Muscle of leg (tissue), 16 donors: ENCODE data around the gene HIGD1C. TPM values are rescaled to one million over a fixed set of nuclear protein-coding genes. Genes with fewer than 3 reads are reported as not detected.
"Not testable (repeated sequence)": the region's sequence is repeated elsewhere in the genome, so short reads cannot be mapped to it uniquely, and the experiment has no call there.

Experiments
- DNase-seq: peaks from one replicate; pipeline ENCODE4 v3.0.0; 2013
- H3K27ac ChIP-seq: one replicate; pipeline ENCODE4 v1.5.1; 2013; ENCODE audit warnings: mild to moderate bottlenecking, low read length, control low read depth
- H3K27me3 ChIP-seq: one replicate; pipeline ENCODE4 v1.6.1; 2013; ENCODE audit warnings: low read length; ENCODE audit not compliant: control insufficient read depth, insufficient read depth
- H3K36me3 ChIP-seq: one replicate; pipeline ENCODE4 v1.6.1; 2013; ENCODE audit warnings: low read length; ENCODE audit not compliant: control insufficient read depth, insufficient read depth
- H3K4me1 ChIP-seq: one replicate; pipeline ENCODE4 v1.6.1; 2013; ENCODE audit warnings: low read length; ENCODE audit not compliant: control insufficient read depth, insufficient read depth
- H3K4me3 ChIP-seq: one replicate; pipeline ENCODE4 v1.5.1; 2013; ENCODE audit warnings: low read length, control low read depth
- H3K9me3 ChIP-seq: replicated peaks from 2 replicates; pipeline ENCODE4 v1.6.1; 2013; ENCODE audit warnings: low read depth, low read length; ENCODE audit not compliant: control insufficient read depth
- WGBS: methylation state at CpG from one replicate; pipeline ENCODE4 v1.1.5; 2013; ENCODE audit warnings: missing lambda C conversion rate; ENCODE audit not compliant: insufficient coverage; 5-methylcytosine and 5-hydroxymethylcytosine counted together
- long read RNA-seq, 11 donors: transcript quantifications; one replicate each; lab custom pipeline, GENCODE V29; 2026
- polyA plus RNA-seq, 8 donors: library from polyadenylated mRNA; unstranded; fragments of 120-200 nt; gene quantifications; one replicate each; pipeline versions ENCODE4 v1.2.1 to v1.2.3, GENCODE V29; 2013; ENCODE audit warnings: inconsistent platforms in 1 of 8, low replicate concordance in 1 of 8; ENCODE audit not compliant: insufficient read length in 8 of 8, insufficient read depth in 1 of 8
- total RNA-seq: library from RNA; stranded (reverse); fragments of 120-200 nt; gene quantifications from one replicate; pipeline ENCODE4 v1.2.4, GENCODE V29; 2013

Gene HIGD1C
- total RNA-seq (0.44 TPM), polyA plus RNA-seq (under 1 TPM in 3 of 8 donors, not detected in 5; 0.44 to 0.98 (median 0.65) TPM)
- long read RNA-seq, donor 1 = 0 reads
- long read RNA-seq, donor 2 = 0 reads
- long read RNA-seq, donor 3 = 0 reads
- long read RNA-seq, donor 4 = 0 reads
- long read RNA-seq, donor 5 = 0 reads
- long read RNA-seq, donor 6 = 0 reads
- long read RNA-seq, donor 7 = 0 reads
- long read RNA-seq, donor 8 = 0 reads
- long read RNA-seq, donor 9 = 0 reads
- long read RNA-seq, donor 10 = 0 reads
- long read RNA-seq, donor 11 = 0 reads

DNA sequence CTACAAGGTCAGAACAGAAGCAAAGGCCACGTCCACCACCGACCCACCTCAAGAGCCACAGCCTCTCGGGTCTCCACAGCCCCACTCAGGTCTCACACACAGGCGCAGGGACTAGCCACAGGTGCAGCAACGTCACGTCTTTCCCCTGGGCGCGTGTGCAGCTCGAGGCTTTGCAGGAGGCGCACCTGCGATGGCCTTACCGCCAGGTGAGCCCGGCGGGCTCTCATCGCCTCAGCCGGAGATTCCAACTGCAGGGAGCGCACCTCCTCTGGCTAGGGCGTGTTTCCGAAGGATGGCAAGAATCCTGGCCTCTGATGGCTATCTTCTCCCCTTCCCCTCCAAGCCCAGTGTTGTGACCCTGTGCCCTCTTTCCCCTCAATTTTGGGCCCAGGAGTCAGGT is at the start of gene HIGD1C:
Gene HIGD1C (plus strand): TSS at position 35 of the 400 bp plus-strand sequence. CDS start 1,455 bp downstream, outside the sequence.
- H3K4me3 ChIP-seq = no peak within 1 kb of the TSS
- no peak within 1 kb of the TSS for H3K27ac ChIP-seq
- no peaks in the 10 kb centered on the region for H3K4me1 ChIP-seq
- peaks cover 5% of the 10 kb centered on the region for H3K36me3 ChIP-seq
- WGBS = 92% methylated on average over 19 of the region's 19 CpGs
- H3K9me3 ChIP-seq = no peaks in the 10 kb centered on the region
- DNase-seq = no peak
- H3K27me3 ChIP-seq = no peaks in the 10 kb centered on the region

- H3K27ac ChIP-seq, DNase-seq, H3K4me1 ChIP-seq, H3K4me3 ChIP-seq, H3K27me3 ChIP-seq, H3K36me3 ChIP-seq: not testable (repeated sequence)
- H3K9me3 ChIP-seq = peaks cover 12% of the 10 kb centered on the region
- WGBS = 92% methylated on average over 3 of the region's 5 CpGs
Measured at GRCh38 chr12:50908479-50908878, 43.9 kb upstream of the HIGD1C start.

DNA sequence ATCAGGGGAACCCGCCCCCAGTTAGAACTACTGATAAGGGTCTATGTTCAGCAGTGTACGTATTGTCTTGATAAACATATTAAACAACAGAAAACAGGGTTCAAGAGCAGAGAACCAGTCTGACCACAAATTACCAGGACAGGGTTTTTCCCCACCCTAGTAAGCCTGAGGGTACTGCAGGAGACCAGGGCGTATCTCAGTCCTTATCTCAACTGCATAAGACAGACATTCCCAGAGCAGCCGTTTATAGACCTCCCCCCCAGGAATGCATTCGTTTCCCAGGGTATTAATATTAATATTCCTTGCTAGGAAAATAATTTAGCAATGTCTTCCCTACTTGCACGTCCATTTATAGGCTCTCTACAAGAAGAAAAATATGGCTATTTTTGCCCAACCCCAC is 40.0 kb upstream of the HIGD1C start:
- DNase-seq, H3K27me3 ChIP-seq, H3K27ac ChIP-seq, H3K4me1 ChIP-seq, H3K4me3 ChIP-seq, H3K36me3 ChIP-seq: not testable (repeated sequence)
- WGBS = 100% methylated on average over 1 of the region's 6 CpGs
- peaks cover 31% of the 10 kb centered on the region for H3K9me3 ChIP-seq

DNA sequence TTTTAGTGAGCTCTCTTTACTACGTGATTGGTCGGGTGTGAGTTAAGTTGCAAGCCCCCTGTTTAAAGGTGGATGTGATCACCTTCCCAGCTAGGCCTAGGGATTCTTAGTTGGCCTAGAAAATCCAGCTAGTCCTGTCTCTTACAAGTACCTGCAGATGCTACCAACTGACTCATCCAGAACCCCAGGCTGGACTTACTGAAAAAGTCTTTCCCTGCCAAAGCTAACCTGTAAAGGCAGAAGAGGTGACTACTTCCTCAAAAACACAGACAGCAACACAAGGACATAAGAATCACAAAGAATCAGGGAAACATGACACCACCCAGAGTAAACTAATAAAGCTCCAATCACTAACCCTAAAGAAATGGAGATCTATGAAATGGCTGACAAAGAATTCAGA is 39.1 kb upstream of the HIGD1C start:
- DNase-seq = no peak
- Histone ChIP-seq H3K9me3 (peaks cover 31% of the 10 kb centered on the region), H3K4me3 (no peak overlapping the region), H3K4me1 (no peaks in the 10 kb centered on the region), H3K27me3 (no peaks in the 10 kb centered on the region), H3K27ac (no peak overlapping the region), H3K36me3 (no peaks in the 10 kb centered on the region)
- WGBS = no CpG with 5 or more reads among the region's 2 CpGs

DNA sequence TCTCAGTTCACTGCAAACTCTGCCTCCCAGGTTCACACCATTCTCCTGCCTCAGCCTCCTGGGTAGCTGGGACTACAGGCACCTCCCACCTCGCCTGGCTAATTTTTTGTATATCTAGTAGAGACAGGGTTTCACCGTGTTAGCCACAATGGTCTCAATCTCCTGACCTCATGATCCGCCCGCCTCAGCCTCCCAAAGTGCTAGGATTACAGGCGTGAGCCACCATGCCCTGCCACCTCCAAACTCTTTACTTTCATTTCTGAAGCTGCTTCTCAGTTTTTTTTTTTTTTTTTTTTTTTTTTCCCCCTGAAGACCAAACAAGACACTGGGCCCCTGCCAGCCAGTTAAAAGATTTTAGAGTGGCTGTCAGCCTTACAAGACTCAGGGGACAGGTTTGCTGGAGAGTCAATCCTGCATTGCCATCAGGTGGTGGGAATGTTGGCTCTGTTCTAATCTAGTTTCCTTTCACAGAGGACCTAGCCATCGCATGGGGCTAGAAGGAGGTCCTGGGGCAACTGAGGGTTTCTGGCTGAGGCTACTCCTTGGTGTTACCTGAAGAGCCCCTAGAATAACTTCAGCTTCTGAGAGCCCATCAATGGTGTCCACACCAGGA is 37.4 kb upstream of the HIGD1C start:
- DNase-seq = no peak
- Histone ChIP-seq H3K27me3 (no peaks in the 10 kb centered on the region), H3K4me3 (no peak overlapping the region), H3K27ac (no peak overlapping the region), H3K4me1 (no peaks in the 10 kb centered on the region), H3K9me3 (peaks cover 31% of the 10 kb centered on the region), H3K36me3 (no peaks in the 10 kb centered on the region)
- WGBS = 80% methylated on average over 1 of the region's 6 CpGs

GRCh38 chr12:50916292-50916691 is 36.1 kb upstream of the HIGD1C start:
- peaks cover 31% of the 10 kb centered on the region for H3K9me3 ChIP-seq
- no CpG with 5 or more reads among the region's 3 CpGs for WGBS
- no peaks in the 10 kb centered on the region for H3K27me3 ChIP-seq
- no peak for DNase-seq
- no peak overlapping the region for H3K4me3 ChIP-seq
- no peaks in the 10 kb centered on the region for H3K4me1 ChIP-seq
- H3K27ac ChIP-seq = no peak overlapping the region
- no peaks in the 10 kb centered on the region for H3K36me3 ChIP-seq

GRCh38 chr12:50918584-50919316 is 33.6 kb upstream of the HIGD1C start:
- H3K36me3 ChIP-seq = no peaks in the 10 kb centered on the region
- no peak for DNase-seq
- no peak overlapping the region for H3K27ac ChIP-seq
- WGBS = no CpG with 5 or more reads among the region's 5 CpGs
- no peaks in the 10 kb centered on the region for H3K27me3 ChIP-seq
- peaks cover 8% of the 10 kb centered on the region for H3K4me1 ChIP-seq
- no peak overlapping the region for H3K4me3 ChIP-seq
- H3K9me3 ChIP-seq = peaks cover 19% of the 10 kb centered on the region

DNA sequence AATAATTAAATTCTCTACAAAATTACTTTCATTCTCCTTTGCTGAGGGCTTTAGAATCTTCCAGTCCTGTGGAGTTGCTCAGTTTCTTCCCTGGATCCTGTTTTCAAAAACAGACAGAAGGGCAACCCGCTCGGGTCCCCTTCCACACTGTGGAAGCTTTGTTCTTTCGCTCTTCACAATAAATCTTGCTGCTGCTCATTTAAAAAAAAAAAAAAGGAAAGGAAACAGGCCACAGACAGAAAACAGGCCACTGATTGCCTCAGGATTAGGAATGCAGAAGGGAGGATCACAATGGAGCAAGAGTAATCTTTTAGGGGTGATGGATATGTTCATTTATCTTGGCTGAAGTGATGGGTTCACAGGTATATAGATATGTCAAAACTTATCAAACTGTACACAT is 29.5 kb upstream of the HIGD1C start:
- no peaks in the 10 kb centered on the region for H3K36me3 ChIP-seq
- no peaks in the 10 kb centered on the region for H3K9me3 ChIP-seq
- H3K27me3 ChIP-seq = no peaks in the 10 kb centered on the region
- no CpG with 5 or more reads among the region's 3 CpGs for WGBS
- peak overlapping the region; percentile 43 for H3K27ac ChIP-seq
- DNase-seq = peak; percentile 28
- peaks cover 15% of the 10 kb centered on the region for H3K4me1 ChIP-seq
- no peak overlapping the region for H3K4me3 ChIP-seq

- H3K4me3 ChIP-seq = peak overlapping the region; percentile 74
- peaks cover 15% of the 10 kb centered on the region for H3K4me1 ChIP-seq
- no peaks in the 10 kb centered on the region for H3K27me3 ChIP-seq
- peak; percentile 34 for DNase-seq
- no peaks in the 10 kb centered on the region for H3K36me3 ChIP-seq
- WGBS = 48% methylated on average over 4 of the region's 8 CpGs
- H3K9me3 ChIP-seq = no peaks in the 10 kb centered on the region
- H3K27ac ChIP-seq = peak overlapping the region; percentile 93
Measured at GRCh38 chr12:50923361-50924130, 28.8 kb upstream of the HIGD1C start.

DNA sequence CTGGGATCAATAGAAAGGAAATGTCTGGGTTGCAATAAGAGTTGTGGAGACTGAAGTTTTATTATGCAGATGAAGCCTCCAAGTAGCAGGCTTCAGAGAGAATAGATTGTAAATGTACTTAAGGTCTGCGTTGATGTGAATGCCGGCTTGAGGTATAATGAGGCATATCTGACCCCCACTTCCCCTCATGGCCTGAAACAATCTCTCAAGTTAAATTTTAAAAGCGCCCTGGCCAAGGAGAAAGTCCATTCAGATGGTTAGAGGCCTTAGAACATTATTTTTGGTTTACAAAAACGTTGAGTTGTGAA is 28.3 kb upstream of the HIGD1C start:
- no peak for DNase-seq
- peak overlapping the region; percentile 74 for H3K4me3 ChIP-seq
- H3K4me1 ChIP-seq = peaks cover 15% of the 10 kb centered on the region
- H3K9me3 ChIP-seq = no peaks in the 10 kb centered on the region
- no CpG with 5 or more reads among the region's 4 CpGs for WGBS
- no peaks in the 10 kb centered on the region for H3K36me3 ChIP-seq
- H3K27me3 ChIP-seq = no peaks in the 10 kb centered on the region
- H3K27ac ChIP-seq = peak overlapping the region; percentile 93
